ENCODE measurements around the gene CNTF.

GRCh38 chr11:58659910-58660570 is 37.6 kb downstream of the CNTF start:
- TF ChIP-seq CTCF (IDR thresholded peaks at IDR 0.05) (no peak), ELF4 (CRISPR knock-in tag; IDR thresholded peaks at IDR 0.05; ENCODE audit: low read depth) (no peak), ZNF512 (CRISPR knock-in tag; IDR thresholded peaks at IDR 0.05; ENCODE audit: borderline replicate concordance) (no peak), SP1 (CRISPR knock-in tag; conservative IDR thresholded peaks at IDR 0.05) (no peak), MAX (CRISPR knock-in tag; IDR thresholded peaks at IDR 0.05) (no peak), CBFB (CRISPR knock-in tag; IDR thresholded peaks at IDR 0.05; ENCODE audit: low read depth) (no peak), ZMAT4 (CRISPR knock-in tag; IDR thresholded peaks at IDR 0.05) (no peak), TP53 (CRISPR knock-in tag; IDR thresholded peaks at IDR 0.05) (no peak), USF2 (CRISPR knock-in tag; IDR thresholded peaks at IDR 0.05) (no peak), AR (CRISPR knock-in tag; IDR thresholded peaks at IDR 0.05) (no peak), ZBTB43 (CRISPR knock-in tag; IDR thresholded peaks at IDR 0.05) (no peak), ATF3 (CRISPR knock-in tag; conservative IDR thresholded peaks at IDR 0.05) (no peak), ZNF317 (CRISPR knock-in tag; IDR thresholded peaks at IDR 0.05; ENCODE audit: borderline replicate concordance, low read depth) (no peak), NFATC4 (CRISPR knock-in tag; IDR thresholded peaks at IDR 0.05) (no peak)
